Sigmoid colon (tissue), 4 donors: ENCODE data around the gene DMRTA2.

Experiments
- CTCF ChIP-seq, 4 experiments: fragments of 450-650 bp in 3 of 4; fragments of 200-600 bp in 1 of 4; IDR thresholded peaks; one replicate each; pipeline ENCODE4 v1.5.1; 2016 to 2019; ENCODE audit warnings: antibody characterized with exemption in 4 of 4, mild to moderate bottlenecking in 3 of 4, moderate library complexity in 2 of 4
- EP300 ChIP-seq, 4 donors: sonication (generic); formaldehyde crosslinking; IDR thresholded peaks; one replicate each; pipeline ENCODE4 v1.6.1; 2017; ENCODE audit warnings: antibody characterized with exemption in 4 of 4
- POLR2A ChIP-seq, 2 donors: fragments of 450-650 bp; IDR thresholded peaks; one replicate each; pipeline ENCODE4 v1.6.1; 2016; ENCODE audit warnings: antibody characterized with exemption in 2 of 2, mild to moderate bottlenecking in 2 of 2, moderate library complexity in 2 of 2

DNA sequence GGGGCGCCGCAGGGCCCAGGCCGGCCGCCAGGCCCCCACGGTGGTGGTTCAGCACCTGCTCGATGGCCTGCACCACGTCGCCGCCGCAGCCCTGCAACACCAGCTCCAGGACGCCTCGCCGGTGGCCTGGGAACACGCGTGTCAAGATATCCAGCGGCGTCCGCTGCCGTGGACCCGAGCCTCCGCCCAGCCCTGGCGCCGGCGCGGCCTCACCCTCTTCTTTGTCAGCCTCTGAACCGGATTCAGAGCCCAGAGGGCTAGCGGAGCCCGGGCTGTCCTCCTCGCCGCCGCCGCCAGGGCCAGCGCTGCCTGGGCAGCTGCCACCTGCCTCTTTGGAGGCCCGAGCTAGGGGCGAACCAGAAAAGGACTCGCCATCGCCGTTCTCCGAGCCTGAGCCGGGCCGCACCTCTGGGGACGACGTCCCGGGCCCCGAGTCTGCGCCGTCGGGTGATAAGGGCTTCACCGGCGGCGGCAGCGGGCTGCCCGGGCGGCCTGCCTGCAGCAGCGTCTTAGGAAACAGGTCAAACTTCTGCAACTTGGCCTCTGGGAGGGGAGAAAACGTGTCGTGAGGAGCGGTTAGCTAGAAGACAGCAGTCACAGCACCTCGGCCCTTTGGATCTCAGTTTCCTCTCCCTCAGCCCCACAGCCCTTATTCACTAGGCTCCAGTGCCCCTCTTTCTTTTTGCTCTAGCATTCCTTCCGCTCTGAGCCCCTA, 3.9 kb downstream of the DMRTA2 start:
- no peak for TF ChIP-seq CTCF (IDR thresholded peaks at IDR 0.05)
- TF ChIP-seq EP300 (IDR thresholded peaks at IDR 0.05), result no peak
- no peak for TF ChIP-seq POLR2A (IDR thresholded peaks at IDR 0.05)
